NCI-H345 treated with DMSO at 0.1 percent for 48 hours (cell line): Measurements from ENCODE around the gene RPL36AL.

Experiments used
- DNase-seq: peaks from one replicate; lab custom pipeline; 2025; ENCODE audit not compliant: unreplicated experiment; lab: John Stamatoyannopoulos, UW

Gene RPL36AL

DNA sequence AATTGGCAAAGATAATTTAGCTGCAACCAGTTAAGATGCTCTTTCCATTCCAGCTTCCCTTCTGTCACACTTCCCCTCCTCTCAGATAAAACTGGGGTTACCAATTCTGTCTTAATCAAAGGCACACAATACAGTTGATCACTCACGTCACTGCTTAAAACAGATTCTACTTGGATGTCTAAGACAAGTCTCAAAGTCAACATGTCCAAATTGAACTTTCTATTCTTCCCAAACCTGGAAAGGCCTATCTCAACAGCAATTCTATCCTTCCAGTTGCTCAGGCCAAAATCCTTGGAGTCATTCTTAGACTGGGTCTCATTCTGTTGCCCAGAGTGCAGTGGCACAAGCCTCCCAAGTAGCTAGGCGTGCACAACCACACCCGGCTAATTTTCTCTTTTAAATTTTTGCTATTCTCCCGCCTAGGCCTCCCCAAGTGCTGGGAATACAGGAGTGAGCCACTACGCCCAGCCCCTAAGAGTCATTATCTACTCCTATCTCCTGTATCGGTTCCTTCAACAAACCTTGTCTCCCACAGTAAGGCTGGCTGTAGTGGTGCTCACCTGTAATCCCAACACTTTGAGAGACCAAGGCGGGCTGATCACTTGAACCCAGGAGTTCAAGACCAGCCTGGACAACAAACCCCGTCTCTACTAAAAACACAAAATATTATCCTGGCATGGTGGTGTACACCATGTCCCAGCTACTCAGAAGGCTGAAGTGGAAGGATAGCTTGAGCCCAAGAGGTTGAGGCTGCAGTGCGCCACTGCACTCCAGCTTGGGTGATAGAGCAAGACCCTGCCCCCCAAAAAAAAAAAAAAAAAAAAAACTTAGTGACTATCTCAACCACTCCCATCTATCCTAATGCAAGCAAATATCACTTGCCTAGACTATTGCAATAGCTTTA lies 39.0 kb downstream of the RPL36AL start:
- DNase-seq: no peak

DNA sequence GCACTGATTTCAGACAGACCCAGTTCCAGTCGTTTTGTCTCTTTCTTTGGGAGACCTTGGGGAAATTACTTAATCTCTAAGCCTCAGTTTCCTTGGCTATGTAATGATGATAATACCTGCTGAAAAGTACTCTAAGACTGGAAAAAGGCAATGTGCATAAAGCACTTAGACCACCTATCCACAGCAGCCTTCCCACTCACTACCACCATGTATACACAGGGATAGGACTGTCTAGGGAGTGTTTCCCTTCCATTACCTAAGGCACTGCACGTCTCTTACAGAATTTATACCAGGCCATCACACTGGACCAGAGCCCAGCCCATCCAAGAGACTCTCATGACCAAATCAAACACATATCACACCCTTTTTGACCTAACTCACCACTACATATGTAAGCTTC lies 40.6 kb downstream of the RPL36AL start:
- no peak for DNase-seq

DNA sequence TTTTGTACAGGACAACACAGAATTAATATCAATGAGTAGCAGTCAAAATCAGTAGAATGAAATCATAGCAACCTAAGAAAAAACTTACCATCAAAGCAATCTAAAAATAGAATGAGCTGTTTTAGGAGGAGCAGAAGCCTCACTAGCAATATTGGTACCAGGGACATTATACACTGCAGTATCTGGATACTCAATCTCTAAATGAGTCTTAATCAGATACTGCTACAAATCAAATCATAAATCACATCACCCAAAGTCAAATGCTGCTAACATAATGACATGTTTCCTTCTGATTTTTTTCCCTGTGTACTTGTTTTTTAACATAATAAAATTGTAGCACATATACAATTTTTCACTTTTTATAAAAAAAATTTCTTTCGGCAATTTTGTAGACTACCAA lies 42.3 kb downstream of the RPL36AL start:
- DNase-seq: no peak

DNA sequence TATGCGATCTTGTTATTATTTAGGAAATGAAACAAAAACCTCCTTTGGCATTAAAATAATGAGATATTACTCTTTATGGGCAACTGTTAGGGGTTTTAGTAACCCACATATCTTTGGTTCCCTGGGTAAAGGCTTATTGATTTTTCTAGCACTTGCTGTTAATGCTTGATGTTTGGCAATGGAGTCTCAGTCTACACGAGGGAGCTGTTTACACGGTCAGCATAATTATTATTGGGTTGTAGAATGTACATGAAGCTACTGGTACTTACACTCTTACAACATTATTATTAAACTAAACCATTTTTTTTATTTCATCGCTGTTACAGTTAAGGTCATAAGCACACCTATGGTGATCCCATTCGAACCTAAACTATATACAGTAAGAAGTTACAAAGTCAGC lies 46.4 kb downstream of the RPL36AL start:
- DNase-seq: no peak

DNA sequence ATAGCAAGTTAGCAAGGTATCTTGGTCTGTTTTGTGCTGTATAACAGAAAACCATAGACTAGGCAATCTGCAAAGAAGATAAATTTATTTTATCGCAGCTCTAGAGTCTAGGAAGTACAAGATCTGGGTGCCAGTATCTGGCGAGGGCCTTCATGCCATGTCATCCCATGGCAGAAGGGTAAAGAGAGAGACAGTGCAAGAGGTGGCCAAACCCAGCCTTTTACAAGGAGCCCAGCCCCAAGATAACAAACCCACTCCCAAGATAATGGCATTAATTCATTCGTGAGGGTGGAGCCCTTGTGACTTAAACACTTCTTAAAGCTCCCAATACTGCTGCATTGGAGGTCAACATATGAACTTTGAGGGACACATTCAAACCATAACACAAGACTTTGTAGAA lies 51.1 kb downstream of the RPL36AL start:
- no peak for DNase-seq
